Measurements from ENCODE around the gene TCAP. TPM values are rescaled to one million over a fixed set of nuclear protein-coding genes. Genes with fewer than 3 reads are reported as not detected.
A peak's percentile ranks its signal among the peaks of the same experiment; 100 is the strongest.

Gene TCAP
- total and polyA plus RNA-seq, 10 of the 15 experiments (the other 5 are each of a cell fraction or from before 2014, with no cell fraction given) = 0.17 to 1.0 (median 0.36) TPM; not detected in 3

- in situ Hi-C loops (cut with MboI) = no loop called here
- Histone ChIP-seq H4K20me1 (ENCODE audit: control insufficient read depth, insufficient read depth) (no peaks in the 10 kb centered on the region; the same call in 1 of the 2 replicates), H3K36me3 (ENCODE audit: control insufficient read depth in 2 of 2, insufficient read depth in 2 of 2, low read length in 1 of 2) (no peaks in the 10 kb centered on the region), H3K9ac (ENCODE audit: control insufficient read depth, insufficient read depth, low read length) (no peak overlapping the region), H3K4me2 (ENCODE audit: control insufficient read depth, insufficient read depth) (no peak overlapping the region), H3K4me3 (no peak overlapping the region), H2AFZ (ENCODE audit: control insufficient read depth, low read depth, low read length) (no peak overlapping the region), H3K27ac (ENCODE audit: control insufficient read depth, insufficient read depth) (no peak overlapping the region), H3K79me2 (ENCODE audit: control insufficient read depth, insufficient read depth, low read length) (no peaks in the 10 kb centered on the region), H3K27me3 (replicated peaks in 1 of 2; ENCODE audit: control insufficient read depth in 2 of 2, insufficient read depth in 2 of 2, low read length in 1 of 2) (peaks cover 3 to 6% of the 10 kb centered on the region in 2 experiments; a peak in 3 of 4 replicates), H3K4me1 (ENCODE audit: control insufficient read depth, insufficient read depth, low read length) (peaks cover 16% of the 10 kb centered on the region), H3K9me3 (replicated peaks; ENCODE audit: control insufficient read depth, insufficient read depth, low read length) (no peaks in the 10 kb centered on the region)
- FAIRE-seq (no peak), DNase-seq (ENCODE audit: low read depth, low spot score) (no peak), ATAC-seq (no peak)
- ChIA-PET SMC1A (ENCODE audit: uncharacterized antibody, unreplicated experiment) (interaction anchor here (0.7 to 2.6 kb wide), 12 partner anchors 17 to 266 kb away, joined by 3 to 10 read pairs (median 3); partner anchors contain the start of genes MIEN1 and STARD3), CTCF (interaction anchor here (0.7 to 9.1 kb wide), 16 partner anchors 8 to 308 kb away, joined by 3 to 114 read pairs (median 6); partner anchors contain the start of genes MIEN1 and PSMD3), POLR2A (interaction anchor here (0.5 to 1.3 kb wide), 3 partner anchors 9 to 406 kb away, joined by 3 read pairs; no protein-coding TSS in a partner anchor), RAD21 (ENCODE audit: unreplicated experiment) (interaction anchor here (1.2 to 2.3 kb wide), 8 partner anchors 10 to 84 kb away, joined by 3 to 14 read pairs (median 6); partner anchors contain the start of gene MIEN1)
- 27% methylated on average over 19 of the region's 19 CpGs for WGBS (ENCODE audit: insufficient coverage, insufficient replicate concordance, low lambda C conversion rate, missing lambda C conversion rate)
- TSS peak; percentile 60 for BruUV-seq (replicated peaks)
- intact Hi-C loops (cut with micrococcal nuclease; ENCODE audit: unreplicated experiment) = no loop called here
- TF ChIP-seq, protein P1, sequence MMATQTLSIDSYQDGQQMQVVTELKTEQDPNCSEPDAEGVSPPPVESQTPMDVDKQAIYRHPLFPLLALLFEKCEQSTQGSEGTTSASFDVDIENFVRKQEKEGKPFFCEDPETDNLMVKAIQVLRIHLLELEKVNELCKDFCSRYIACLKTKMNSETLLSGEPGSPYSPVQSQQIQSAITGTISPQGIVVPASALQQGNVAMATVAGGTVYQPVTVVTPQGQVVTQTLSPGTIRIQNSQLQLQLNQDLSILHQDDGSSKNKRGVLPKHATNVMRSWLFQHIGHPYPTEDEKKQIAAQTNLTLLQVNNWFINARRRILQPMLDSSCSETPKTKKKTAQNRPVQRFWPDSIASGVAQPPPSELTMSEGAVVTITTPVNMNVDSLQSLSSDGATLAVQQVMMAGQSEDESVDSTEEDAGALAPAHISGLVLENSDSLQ (IDR thresholded peaks at IDR 0.05) = no peak
- no peak for TF ChIP-seq SRF (IDR thresholded peaks at IDR 0.05; ENCODE audit: low read depth in 2 of 2, low read length in 2 of 2)
- no peak for TF ChIP-seq CREB1 (IDR thresholded peaks at IDR 0.05; ENCODE audit: low read depth)
- no peak for TF ChIP-seq HCFC1 (IDR thresholded peaks at IDR 0.05; ENCODE audit: low read length)
- no peak for TF ChIP-seq CHD1 (IDR thresholded peaks at IDR 0.05; ENCODE audit: low read depth, low read length)
- TF ChIP-seq, protein P2, sequence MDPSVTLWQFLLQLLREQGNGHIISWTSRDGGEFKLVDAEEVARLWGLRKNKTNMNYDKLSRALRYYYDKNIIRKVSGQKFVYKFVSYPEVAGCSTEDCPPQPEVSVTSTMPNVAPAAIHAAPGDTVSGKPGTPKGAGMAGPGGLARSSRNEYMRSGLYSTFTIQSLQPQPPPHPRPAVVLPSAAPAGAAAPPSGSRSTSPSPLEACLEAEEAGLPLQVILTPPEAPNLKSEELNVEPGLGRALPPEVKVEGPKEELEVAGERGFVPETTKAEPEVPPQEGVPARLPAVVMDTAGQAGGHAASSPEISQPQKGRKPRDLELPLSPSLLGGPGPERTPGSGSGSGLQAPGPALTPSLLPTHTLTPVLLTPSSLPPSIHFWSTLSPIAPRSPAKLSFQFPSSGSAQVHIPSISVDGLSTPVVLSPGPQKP (IDR thresholded peaks at IDR 0.05; ENCODE audit: low read depth, low read length) = no peak
- no peak for TF ChIP-seq ZZZ3 (IDR thresholded peaks at IDR 0.05; ENCODE audit: control insufficient read depth, insufficient read length, low read depth)
- TF ChIP-seq DPF2 (IDR thresholded peaks at IDR 0.05) = no peak
- TF ChIP-seq NR2C2 (IDR thresholded peaks at IDR 0.05; ENCODE audit: borderline replicate concordance, control insufficient read depth, insufficient read length, low read depth) = no peak
- peak; percentile 43; the same call in 1 of the 2 replicates for TF ChIP-seq TARDBP (IDR thresholded peaks at IDR 0.05; ENCODE audit: borderline replicate concordance)
- TF ChIP-seq ZNF24 (IDR thresholded peaks at IDR 0.05) = no peak
- TF ChIP-seq NFXL1 (IDR thresholded peaks at IDR 0.05; ENCODE audit: borderline replicate concordance) = no peak
- peak; percentile 44; the same call in 1 of the 2 replicates for TF ChIP-seq RAD21 (IDR thresholded peaks at IDR 0.05; ENCODE audit: insufficient read depth, low read depth, low read length)
- no peak for TF ChIP-seq ATF7 (IDR thresholded peaks at IDR 0.05; ENCODE audit: low read depth)
- no peak for TF ChIP-seq ZNF592 (IDR thresholded peaks at IDR 0.05)
- TF ChIP-seq IKZF1 (conservative IDR thresholded peaks at IDR 0.05) = no peak; the same call in 1 of the 2 replicates
These were observed 6.7 kb downstream of the TCAP start for GRCh38 chr17:39671651-39672521.
